GM12801 (cell line): Measurements from ENCODE around the gene GFRA1.

ENCODE experiments used
- CTCF ChIP-seq: IDR thresholded peaks from one replicate; pipeline ENCODE4 v1.5.1; 2011; ENCODE audit warnings: control low read depth; ENCODE audit not compliant: insufficient read length; ENCODE audit errors: extremely low read depth

The GFRA1 gene

GRCh38 chr10:116286626-116287200, 13.7 kb upstream of the GFRA1 start:
- TF ChIP-seq CTCF, result no peak

DNA sequence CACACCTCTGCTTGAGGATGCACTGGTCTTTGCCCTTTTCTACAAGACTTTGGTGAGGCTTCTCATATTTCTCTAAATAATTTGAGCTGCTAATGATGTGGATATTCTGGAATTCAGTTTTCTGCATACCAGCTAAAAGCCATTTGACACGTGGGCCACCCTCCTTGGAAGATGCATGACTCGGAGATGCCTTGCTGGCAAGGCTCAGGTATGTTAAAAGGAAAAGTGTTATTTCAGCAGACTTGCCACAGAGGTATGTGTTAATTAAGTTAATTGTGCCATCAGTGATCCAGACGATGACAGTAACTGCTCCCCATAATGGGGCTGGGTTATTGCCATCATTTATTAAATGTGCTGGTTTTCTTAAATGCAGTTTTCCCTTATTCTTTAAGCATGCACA, 8.8 kb upstream of the GFRA1 start:
- TF ChIP-seq CTCF, result no peak

GRCh38 chr10:116278846-116279245, 5.8 kb upstream of the GFRA1 start:
- no peak for TF ChIP-seq CTCF

- no peak for TF ChIP-seq CTCF
Observed at GRCh38 chr10:116276981-116277380, 4.0 kb upstream of the GFRA1 start.

GRCh38 chr10:116274064-116274904, 1.3 kb upstream of the GFRA1 start:
- TF ChIP-seq CTCF, result no peak

GRCh38 chr10:116271593-116272439, 1.2 kb downstream of the GFRA1 start:
- no peak for TF ChIP-seq CTCF
